ENCODE measurements around the gene NEDD9. TPM values are rescaled to one million over a fixed set of nuclear protein-coding genes. Genes with fewer than 3 reads are reported as not detected.
A peak's percentile ranks its signal among the peaks of the same experiment; 100 is the strongest.

Gene NEDD9
- total and polyA plus RNA-seq, 2 of the 13 experiments (the other 11 are each of a cell fraction or from before 2014, with no cell fraction given): 27.1 to 389 TPM

- TF ChIP-seq ZNF687 (CRISPR knock-in tag; IDR thresholded peaks at IDR 0.05) (peak; percentile 41), TAF15 (IDR thresholded peaks at IDR 0.05; ENCODE audit: low read depth, low read length, poor library complexity, severe bottlenecking) (no peak), HNF1B (CRISPR knock-in tag; IDR thresholded peaks at IDR 0.05) (no peak), ZNF317 (CRISPR knock-in tag; IDR thresholded peaks at IDR 0.05) (no peak), SAFB2 (CRISPR knock-in tag; IDR thresholded peaks at IDR 0.05; ENCODE audit: borderline replicate concordance, low read depth) (peak; percentile 41; the same call in 1 of the 2 replicates), MYPOP (CRISPR knock-in tag; IDR thresholded peaks at IDR 0.05) (no peak), ZNF280B (CRISPR knock-in tag; IDR thresholded peaks at IDR 0.05; ENCODE audit: borderline replicate concordance) (no peak), PLRG1 (conservative IDR thresholded peaks at IDR 0.05) (no peak), SALL1 (CRISPR knock-in tag; IDR thresholded peaks at IDR 0.05) (peak; percentile 12; the same call in 1 of the 2 replicates), POLR2AphosphoS5 (IDR thresholded peaks at IDR 0.05; ENCODE audit: low read depth, low read length) (peak; percentile 14; the same call in 1 of the 2 replicates), KDM5B (CRISPR knock-in tag; IDR thresholded peaks at IDR 0.05; ENCODE audit: borderline replicate concordance) (peak; percentile 21; the same call in 1 of the 2 replicates), HDAC1 (CRISPR knock-in tag; IDR thresholded peaks at IDR 0.05) (no peak)
These were observed 16.7 kb downstream of the NEDD9 start (continued) for GRCh38 chr6:11215773-11216172.

All from HepG2 (cell line).